ENCODE results near the gene P2RX3. TPM values are rescaled to one million over a fixed set of nuclear protein-coding genes. Genes with fewer than 3 reads are reported as not detected.

The P2RX3 gene
- total and polyA plus RNA-seq, 4 donors = 0.11 TPM; not detected in 3

DNA sequence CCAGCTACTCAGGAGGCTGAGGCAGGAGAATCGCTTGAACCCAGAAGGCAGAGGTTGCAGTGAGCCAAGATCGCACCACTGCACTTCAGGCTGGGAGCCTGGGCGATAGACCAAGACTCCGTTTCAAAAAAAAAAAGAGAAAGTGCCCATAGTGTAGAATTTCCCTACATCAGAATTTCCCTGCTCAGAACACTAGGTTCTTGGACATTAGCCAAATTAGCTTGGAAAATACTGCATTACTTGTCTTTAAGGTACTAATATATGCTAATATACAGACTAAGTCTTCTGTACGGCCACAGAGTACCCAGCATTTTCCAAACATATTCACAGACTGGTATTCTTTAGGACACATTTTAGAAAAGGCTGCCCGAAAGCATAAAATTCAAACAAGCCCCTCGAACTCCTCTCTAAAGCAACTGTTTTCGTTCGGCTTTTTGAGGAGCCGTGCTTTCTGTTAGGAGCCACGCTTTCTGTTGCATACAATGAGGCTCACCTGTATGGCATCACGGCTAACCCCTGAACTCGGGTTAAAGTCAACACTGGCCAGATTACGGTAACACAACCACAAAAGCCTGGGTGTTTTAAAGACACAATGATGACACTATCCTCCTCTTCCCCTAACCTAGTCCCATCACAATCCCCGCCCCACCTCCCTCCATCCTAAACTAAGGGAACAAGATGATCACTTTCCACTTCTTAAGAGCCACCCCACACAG is 31.8 kb upstream of the P2RX3 start:
- DNase-seq = peak in 2 of 3 donors; percentile 41 to 58
- Histone ChIP-seq H3K4me1 (ENCODE audit: control insufficient read depth in 5 of 5, insufficient read depth in 5 of 5, low read length in 5 of 5) (peaks cover 0 to 31% (median 15%) of the 10 kb centered on the region in 5 donors), H3K36me3 (ENCODE audit: control insufficient read depth in 4 of 4, insufficient read depth in 4 of 4, low read length in 4 of 4) (peaks cover 5 to 46% (median 40%) of the 10 kb centered on the region in 4 donors), H3K27me3 (ENCODE audit: control insufficient read depth in 3 of 3, insufficient read depth in 3 of 3, low read length in 2 of 3) (no peaks in the 10 kb centered on the region), H3K27ac (ENCODE audit: low read depth in 1 of 2, low read length in 1 of 2) (no peak overlapping the region), H3K4me3 (no peak overlapping the region), H3K9ac (ENCODE audit: insufficient read depth in 1 of 2, low read length in 2 of 2) (no peak overlapping the region), H3K9me3 (ENCODE audit: control insufficient read depth in 4 of 4, insufficient read depth in 3 of 4, low read length in 3 of 4) (peaks cover 0 to 1% (median 0%) of the 10 kb centered on the region in 4 donors)
- no peak for TF ChIP-seq CTCF (IDR thresholded peaks at IDR 0.05; ENCODE audit: control extremely low read depth, extremely low read depth)
- 79 to 86% methylated on average over 15 of the region's 15 CpGs for WGBS, 2 donors
- ATAC-seq (ENCODE audit: insufficient read depth, low FRiP score) = no peak

DNA sequence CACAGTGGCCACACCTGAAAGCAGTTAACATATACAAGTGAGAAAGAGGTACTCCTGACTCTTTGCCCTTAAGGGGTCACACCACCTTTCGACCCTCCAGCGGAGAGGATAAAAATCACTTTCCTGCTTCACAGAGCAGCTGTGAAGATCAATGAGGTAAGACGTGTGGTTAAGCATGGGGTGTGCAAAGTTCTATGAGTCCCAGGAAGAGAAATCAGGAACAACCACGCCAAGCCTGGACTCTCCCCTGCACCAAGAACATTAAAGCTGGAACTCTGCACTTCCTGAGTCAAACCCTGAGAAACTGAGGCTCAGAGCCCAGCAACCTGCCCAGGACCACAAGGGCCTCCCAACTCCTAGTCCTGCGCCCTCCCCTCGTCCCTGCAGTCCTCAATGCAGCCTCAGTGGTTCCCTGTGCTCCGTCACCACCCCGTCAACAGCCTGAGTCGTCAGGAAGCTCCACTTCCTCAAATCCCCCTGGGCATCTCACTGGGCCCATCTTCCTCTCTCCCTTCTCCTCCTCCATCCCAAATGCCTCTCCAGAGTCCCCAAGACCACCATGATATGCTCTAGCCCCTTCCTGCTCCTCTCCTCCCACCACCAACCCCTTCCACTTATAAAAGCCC is 31.1 kb upstream of the P2RX3 start:
- no peaks in the 10 kb centered on the region for H3K27me3 ChIP-seq (ENCODE audit: control insufficient read depth in 3 of 3, insufficient read depth in 3 of 3, low read length in 2 of 3)
- WGBS, 2 donors = 37 to 61% methylated on average over 9 of the region's 9 CpGs
- peaks cover 3 to 35% (median 20%) of the 10 kb centered on the region in 5 donors for H3K4me1 ChIP-seq (ENCODE audit: control insufficient read depth in 5 of 5, insufficient read depth in 5 of 5, low read length in 5 of 5)
- H3K36me3 ChIP-seq (ENCODE audit: control insufficient read depth in 4 of 4, insufficient read depth in 4 of 4, low read length in 4 of 4) = peaks cover 1 to 39% (median 32%) of the 10 kb centered on the region in 4 donors
- no peaks in the 10 kb centered on the region for H3K9me3 ChIP-seq (ENCODE audit: control insufficient read depth in 4 of 4, insufficient read depth in 3 of 4, low read length in 3 of 4)
- DNase-seq (no peak), ATAC-seq (ENCODE audit: insufficient read depth, low FRiP score) (no peak)
- TF ChIP-seq CTCF (IDR thresholded peaks at IDR 0.05; ENCODE audit: control extremely low read depth, extremely low read depth) = no peak
- peak overlapping the region in 1 of 2 donors; percentile 1 for H3K27ac ChIP-seq (ENCODE audit: low read depth in 1 of 2, low read length in 1 of 2)
- H3K9ac ChIP-seq (ENCODE audit: insufficient read depth in 1 of 2, low read length in 2 of 2) = no peak overlapping the region
- H3K4me3 ChIP-seq = no peak overlapping the region

DNA sequence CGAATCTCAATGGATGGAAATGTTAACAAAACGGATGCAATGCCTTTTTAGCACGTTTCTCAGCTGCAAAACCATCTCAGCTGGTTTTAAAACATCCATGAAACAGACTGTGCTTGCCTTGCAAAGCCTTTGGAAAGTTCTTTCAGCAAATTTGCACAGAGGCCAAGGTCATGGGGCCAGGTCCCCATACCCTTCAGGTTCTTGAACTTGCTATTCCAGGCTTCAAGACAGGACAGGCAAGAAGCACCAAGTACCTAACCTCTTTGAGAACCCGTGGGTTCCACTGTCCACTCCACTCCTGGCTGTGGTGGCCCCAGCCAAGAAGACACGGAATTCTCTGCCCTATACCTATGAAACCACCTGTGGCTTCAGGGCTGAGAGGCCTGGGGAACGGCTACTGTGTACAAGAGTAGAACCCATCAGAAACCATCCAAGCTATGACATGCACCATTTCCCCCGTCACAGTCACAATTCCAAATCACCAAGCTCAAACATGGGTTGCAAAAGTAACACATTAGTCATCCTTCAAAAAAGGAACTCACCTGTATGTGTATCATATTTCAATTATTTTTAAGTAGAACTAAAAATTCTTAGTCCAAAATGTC is 30.4 kb upstream of the P2RX3 start:
- no peak overlapping the region for H3K9ac ChIP-seq (ENCODE audit: insufficient read depth in 1 of 2, low read length in 2 of 2)
- DNase-seq (no peak), ATAC-seq (ENCODE audit: insufficient read depth, low FRiP score) (no peak)
- H3K4me1 ChIP-seq (ENCODE audit: control insufficient read depth in 5 of 5, insufficient read depth in 5 of 5, low read length in 5 of 5) = peaks cover 3 to 37% (median 23%) of the 10 kb centered on the region in 5 donors
- no peaks in the 10 kb centered on the region for H3K9me3 ChIP-seq (ENCODE audit: control insufficient read depth in 4 of 4, insufficient read depth in 3 of 4, low read length in 3 of 4)
- TF ChIP-seq CTCF (IDR thresholded peaks at IDR 0.05; ENCODE audit: control extremely low read depth, extremely low read depth) = no peak
- H3K27ac ChIP-seq (ENCODE audit: low read depth in 1 of 2, low read length in 1 of 2) = peak overlapping the region in 1 of 2 donors; percentile 6
- 74 to 79% methylated on average over 7 of the region's 7 CpGs for WGBS, 2 donors
- peaks cover 0 to 42% (median 29%) of the 10 kb centered on the region in 4 donors for H3K36me3 ChIP-seq (ENCODE audit: control insufficient read depth in 4 of 4, insufficient read depth in 4 of 4, low read length in 4 of 4)
- H3K27me3 ChIP-seq (ENCODE audit: control insufficient read depth in 3 of 3, insufficient read depth in 3 of 3, low read length in 2 of 3) = no peaks in the 10 kb centered on the region
- H3K4me3 ChIP-seq = no peak overlapping the region

Measured in lung (tissue), 12 donors.